NCI-H2081 treated with DMSO at 0.1 percent for 48 hours (cell line): ENCODE results near the gene CYSLTR1.
"Not testable (repeated sequence)": the region's sequence is repeated elsewhere in the genome, so short reads cannot be mapped to it uniquely, and the experiment has no call there.

ENCODE experiments used
- DNase-seq: peaks from one replicate; lab custom pipeline; 2025; lab: John Stamatoyannopoulos, UW

The CYSLTR1 gene

GRCh38 chrX:78327370-78328086 lies at the start of gene CYSLTR1:
CYSLTR1 (minus strand) TSS chrX:78327611; CDS start chrX:78273746, 53,865 bp downstream.
- no peak for DNase-seq

- DNase-seq = no peak
These were observed 49.8 kb upstream of the CYSLTR1 start for GRCh38 chrX:78377186-78377585.

GRCh38 chrX:78375894-78376293 lies 48.5 kb upstream of the CYSLTR1 start:
- no peak for DNase-seq

- DNase-seq = no peak
These were observed 39.2 kb upstream of the CYSLTR1 start for GRCh38 chrX:78366576-78366975.

GRCh38 chrX:78357342-78358055 lies 30.1 kb upstream of the CYSLTR1 start:
- no peak for DNase-seq

GRCh38 chrX:78333521-78333920 lies 6.1 kb upstream of the CYSLTR1 start:
- peak; percentile 1 for DNase-seq

GRCh38 chrX:78331708-78332107 lies 4.3 kb upstream of the CYSLTR1 start:
- DNase-seq = no peak

GRCh38 chrX:78330540-78330939 lies 3.1 kb upstream of the CYSLTR1 start:
- DNase-seq = no peak

- DNase-seq = no peak
These were observed 2.7 kb upstream of the CYSLTR1 start for GRCh38 chrX:78330068-78330467.

- DNase-seq = no peak
These were observed 2.1 kb upstream of the CYSLTR1 start for GRCh38 chrX:78329486-78329885.

- no peak for DNase-seq
These were observed 1.0 kb downstream of the CYSLTR1 start for GRCh38 chrX:78326401-78326800.

GRCh38 chrX:78322863-78323262 lies 4.5 kb downstream of the CYSLTR1 start:
- DNase-seq = no peak

GRCh38 chrX:78321809-78322208 lies 5.6 kb downstream of the CYSLTR1 start:
- DNase-seq = no peak

GRCh38 chrX:78316265-78316664 lies 11.1 kb downstream of the CYSLTR1 start:
- no peak for DNase-seq

- no peak for DNase-seq
These were observed 11.7 kb downstream of the CYSLTR1 start for GRCh38 chrX:78315745-78316144.

GRCh38 chrX:78314561-78314960 lies 12.8 kb downstream of the CYSLTR1 start:
- no peak for DNase-seq

- no peak for DNase-seq
These were observed 13.9 kb downstream of the CYSLTR1 start for GRCh38 chrX:78313526-78313925.

- DNase-seq = no peak
These were observed 19.7 kb downstream of the CYSLTR1 start for GRCh38 chrX:78307665-78308064.

GRCh38 chrX:78303086-78303485 lies 24.3 kb downstream of the CYSLTR1 start:
- no peak for DNase-seq

- not testable (repeated sequence) for DNase-seq
These were observed 26.5 kb downstream of the CYSLTR1 start for GRCh38 chrX:78300933-78301332.

GRCh38 chrX:78283511-78283910 lies 43.9 kb downstream of the CYSLTR1 start:
- DNase-seq = no peak

GRCh38 chrX:78237127-78237526 lies 90.3 kb downstream of the CYSLTR1 start:
- no peak for DNase-seq

GRCh38 chrX:78226047-78226446 lies 101.4 kb downstream of the CYSLTR1 start:
- not testable (repeated sequence) for DNase-seq
